Inferior parietal cortex (tissue), 1 donor: Measurements from ENCODE around the gene SH3BGRL3.
"Not testable (repeated sequence)": the region's sequence is repeated elsewhere in the genome, so short reads cannot be mapped to it uniquely, and the experiment has no call there.

ENCODE experiments used
- DNase-seq: peaks from one replicate; pipeline ENCODE4 v3.0.0-alpha.2; 2016; ENCODE audit errors: extremely low spot score

SH3BGRL3 gene

DNA sequence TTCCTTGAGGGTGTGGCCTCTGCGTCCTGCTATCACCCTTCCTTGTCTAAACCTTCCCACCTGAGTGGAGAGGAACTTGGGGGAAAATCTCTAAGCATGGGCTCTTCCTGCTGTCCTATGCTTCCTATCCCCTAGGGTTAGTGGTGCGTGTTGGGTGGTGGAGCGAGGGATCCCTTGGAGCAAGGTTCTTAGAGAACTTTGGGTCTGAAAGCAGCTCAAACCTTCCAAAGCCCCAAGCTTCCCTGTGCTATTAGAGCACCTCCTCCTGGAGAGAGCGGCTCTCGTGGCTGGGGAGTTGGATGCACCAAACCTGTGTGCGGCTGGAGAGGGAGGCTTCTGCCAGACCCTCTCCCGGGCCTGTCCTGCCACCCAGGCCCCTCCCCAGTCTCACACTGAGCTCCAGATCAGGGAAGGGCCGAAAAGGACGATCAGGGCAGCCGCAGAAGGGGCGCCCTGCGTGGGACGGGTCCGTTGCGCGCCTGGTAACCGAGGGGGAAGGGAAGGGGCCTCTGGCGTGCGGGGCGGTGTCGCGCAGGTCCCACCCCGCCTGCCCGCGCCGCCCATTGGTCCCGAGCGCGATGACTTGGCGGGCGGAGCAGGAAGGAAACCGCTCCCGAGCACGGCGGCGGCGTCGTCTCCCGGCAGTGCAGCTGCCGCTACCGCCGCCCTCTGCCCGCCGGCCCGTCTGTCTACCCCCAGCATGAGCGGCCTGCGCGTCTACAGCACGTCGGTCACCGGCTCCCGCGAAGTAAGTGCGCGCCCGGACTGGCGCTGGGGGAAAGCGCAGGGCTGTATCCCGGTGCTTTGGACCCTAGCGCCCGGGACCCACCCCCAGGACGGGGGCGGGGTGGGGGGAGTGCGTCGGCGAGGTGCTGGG is at the start of gene SH3BGRL3:
Gene SH3BGRL3 (plus strand): TSS at position 631 of the 877 bp plus-strand sequence. CDS start 70 bp downstream, at position 701.
- peak; percentile 79 for DNase-seq

GRCh38 chr1:26230682-26231081 is 49.2 kb upstream of the SH3BGRL3 start:
- not testable (repeated sequence) for DNase-seq

DNA sequence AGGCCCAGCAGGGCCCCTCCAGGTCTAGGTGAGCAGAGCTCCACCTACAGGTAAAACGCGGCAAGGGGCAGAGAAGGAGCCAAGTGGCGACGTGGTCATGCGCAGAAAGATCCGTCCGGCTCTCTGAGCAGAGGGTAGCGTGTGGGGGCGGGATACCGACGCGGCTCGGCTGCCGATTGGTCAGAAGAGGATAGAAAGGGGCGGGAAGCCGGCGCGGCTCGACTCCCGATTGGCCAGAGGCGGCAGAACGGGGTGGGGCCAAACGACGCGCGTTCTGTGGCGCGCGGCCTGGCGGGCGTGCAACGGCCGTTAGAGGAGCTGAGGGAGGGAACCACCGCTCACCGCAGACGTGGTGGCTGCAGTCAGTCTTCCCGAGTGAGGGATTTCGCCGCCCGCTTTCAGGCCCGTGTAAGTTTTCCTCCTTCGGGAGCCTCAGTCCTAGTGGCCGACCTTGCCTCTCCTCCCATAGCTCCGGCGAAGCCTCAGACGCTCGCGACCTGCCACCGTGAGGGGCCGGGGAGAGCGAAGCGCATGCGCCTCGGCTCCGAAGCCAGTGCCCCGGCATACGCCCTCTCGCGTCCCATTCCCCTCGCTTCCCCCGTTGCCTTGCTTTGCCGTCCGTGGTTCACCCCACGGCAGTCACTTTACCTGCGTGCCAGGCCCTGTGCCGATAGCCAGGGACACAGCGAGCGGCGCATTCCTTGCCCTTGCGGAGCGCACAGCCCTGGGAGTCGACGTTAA is 45.8 kb upstream of the SH3BGRL3 start, which contains the start of gene CEP85:
Gene CEP85 (plus strand): TSS at position 298 of the 741 bp plus-strand sequence. CDS start 5,584 bp downstream, outside the sequence.
- peak; percentile 98 for DNase-seq

DNA sequence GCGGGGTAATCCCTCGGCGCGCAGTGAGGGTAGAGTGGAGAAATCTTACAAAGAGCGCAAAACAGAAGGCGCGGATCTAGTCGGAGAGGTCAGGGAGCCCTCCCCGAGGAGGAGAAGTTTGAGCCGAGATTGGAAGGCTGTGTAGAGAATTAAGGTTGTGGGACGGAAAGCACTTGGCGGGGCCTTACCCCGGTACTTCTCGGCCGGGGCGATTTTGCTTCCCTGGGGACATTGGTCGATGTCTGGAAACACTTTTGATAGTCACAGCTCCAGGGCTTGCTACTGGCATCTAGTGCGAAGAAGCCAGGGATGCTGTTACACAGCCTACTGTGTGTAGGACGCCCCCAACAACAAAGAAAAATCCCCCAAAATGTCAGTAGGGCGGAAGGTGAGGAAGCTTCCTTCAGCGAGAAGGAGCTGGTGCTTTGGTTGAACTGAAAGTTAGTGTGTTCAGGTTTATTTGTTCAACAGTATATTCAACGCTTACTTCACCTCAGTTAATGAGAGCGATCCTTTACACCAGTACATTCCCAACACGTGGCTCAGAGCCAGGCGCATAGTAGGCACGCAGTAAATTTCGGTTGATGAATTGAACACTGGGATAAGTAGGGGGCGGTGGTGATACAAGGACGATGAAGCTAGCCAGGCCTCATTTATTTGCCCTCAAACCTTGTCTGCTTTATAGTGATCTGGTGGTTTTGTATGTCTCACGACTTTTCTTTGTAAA is 45.1 kb upstream of the SH3BGRL3 start:
- DNase-seq = peak; percentile 27

DNA sequence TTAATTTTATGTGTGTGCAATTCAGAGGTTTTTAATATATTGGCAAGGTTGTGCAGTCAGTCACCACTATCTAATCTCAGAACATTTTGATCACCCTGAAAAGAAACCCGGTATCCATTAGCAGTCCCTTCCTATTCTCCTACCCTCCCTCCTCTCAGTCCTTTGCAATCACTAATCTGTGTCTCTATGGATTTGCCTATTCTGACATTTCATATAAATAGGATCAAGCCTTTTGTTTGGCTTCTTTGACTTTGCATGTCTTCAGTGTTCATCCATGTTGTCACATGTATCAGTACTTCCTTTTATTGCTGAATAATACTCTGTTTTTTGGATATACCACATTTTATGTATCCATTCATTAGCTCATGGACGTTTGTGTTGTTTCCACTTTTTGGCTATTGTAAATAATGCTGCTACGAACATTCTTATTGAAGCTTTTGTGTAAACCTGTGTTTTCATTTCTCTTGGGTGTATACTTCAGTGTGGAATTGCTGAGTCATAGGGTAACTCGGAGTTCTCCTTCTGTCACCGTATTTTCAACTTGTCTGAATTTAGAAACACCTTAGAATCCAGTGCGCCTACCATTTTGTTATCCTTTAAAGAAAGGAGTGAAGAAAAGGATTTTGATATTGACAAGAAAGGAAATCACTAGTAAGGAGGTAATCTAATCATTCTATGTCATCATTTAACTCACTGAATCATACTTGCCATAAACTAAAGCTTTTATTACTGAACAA is 42.5 kb upstream of the SH3BGRL3 start:
- peak; percentile 36 for DNase-seq

DNA sequence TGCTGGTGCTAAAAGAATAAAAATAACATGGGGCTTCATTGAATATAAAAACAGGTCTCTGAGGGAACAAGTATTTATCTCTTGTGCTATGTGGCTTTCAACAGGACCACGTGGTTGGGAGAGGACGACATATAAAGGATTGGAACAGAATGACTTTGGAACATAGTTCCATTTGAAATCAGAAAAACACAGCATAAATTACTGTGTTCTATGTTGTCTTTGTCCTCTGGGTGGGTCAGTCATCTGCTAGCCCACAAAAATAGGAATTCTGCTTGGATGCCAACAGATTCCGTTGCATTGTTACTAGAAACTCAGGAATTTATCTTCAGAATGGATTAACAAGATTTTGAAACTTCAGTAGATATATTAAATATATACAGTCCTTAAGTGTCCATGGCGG is 40.0 kb upstream of the SH3BGRL3 start:
- peak; percentile 68 for DNase-seq

- no peak for DNase-seq
Measured at GRCh38 chr1:26252718-26253117, 27.2 kb upstream of the SH3BGRL3 start.

- DNase-seq = no peak
Measured at GRCh38 chr1:26254404-26254803, 25.5 kb upstream of the SH3BGRL3 start.

- no peak for DNase-seq
Measured at GRCh38 chr1:26257222-26257621, 22.7 kb upstream of the SH3BGRL3 start.

- no peak for DNase-seq
Measured at GRCh38 chr1:26259005-26259404, 20.9 kb upstream of the SH3BGRL3 start.

- DNase-seq = no peak
Measured at GRCh38 chr1:26259578-26259977, 20.3 kb upstream of the SH3BGRL3 start.

DNA sequence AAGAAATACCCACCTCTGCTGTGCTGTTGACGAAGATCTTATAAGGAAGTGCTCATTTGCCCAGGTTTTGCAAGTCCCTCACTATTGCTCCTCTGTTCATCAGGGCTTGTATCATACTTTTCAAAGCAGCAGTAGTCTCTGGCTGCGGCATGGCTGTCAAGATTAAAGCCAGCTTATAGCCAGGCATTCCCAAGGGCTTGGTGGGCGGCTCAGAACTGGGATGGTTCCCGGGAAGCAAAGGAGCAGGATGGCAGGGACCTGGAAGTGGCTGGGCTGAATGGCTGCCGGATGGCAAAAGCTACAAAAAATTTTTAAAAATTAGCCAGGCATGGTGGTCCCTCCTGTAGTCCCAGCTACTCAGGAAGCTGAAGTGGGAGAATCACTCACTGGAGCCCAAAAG is 16.7 kb upstream of the SH3BGRL3 start:
- no peak for DNase-seq

DNA sequence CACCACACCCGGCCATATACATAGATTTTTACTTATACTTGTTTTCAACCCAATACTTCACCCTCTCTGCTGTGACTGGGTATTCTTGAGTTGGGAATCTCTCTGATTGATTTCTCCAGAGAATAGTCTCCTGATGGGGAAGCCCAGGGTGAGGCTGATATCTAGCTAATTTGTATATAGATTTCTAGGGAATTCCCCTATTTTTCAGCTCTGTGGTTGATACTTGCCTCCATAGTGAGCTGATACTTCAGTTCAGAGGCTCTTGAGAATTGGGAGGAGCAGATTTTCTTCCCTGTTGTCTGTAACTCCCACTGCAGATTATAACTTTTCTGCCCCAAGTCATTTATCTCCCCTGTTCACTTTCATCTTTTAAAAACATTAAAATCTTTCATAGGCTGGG is 14.5 kb upstream of the SH3BGRL3 start:
- no peak for DNase-seq

DNA sequence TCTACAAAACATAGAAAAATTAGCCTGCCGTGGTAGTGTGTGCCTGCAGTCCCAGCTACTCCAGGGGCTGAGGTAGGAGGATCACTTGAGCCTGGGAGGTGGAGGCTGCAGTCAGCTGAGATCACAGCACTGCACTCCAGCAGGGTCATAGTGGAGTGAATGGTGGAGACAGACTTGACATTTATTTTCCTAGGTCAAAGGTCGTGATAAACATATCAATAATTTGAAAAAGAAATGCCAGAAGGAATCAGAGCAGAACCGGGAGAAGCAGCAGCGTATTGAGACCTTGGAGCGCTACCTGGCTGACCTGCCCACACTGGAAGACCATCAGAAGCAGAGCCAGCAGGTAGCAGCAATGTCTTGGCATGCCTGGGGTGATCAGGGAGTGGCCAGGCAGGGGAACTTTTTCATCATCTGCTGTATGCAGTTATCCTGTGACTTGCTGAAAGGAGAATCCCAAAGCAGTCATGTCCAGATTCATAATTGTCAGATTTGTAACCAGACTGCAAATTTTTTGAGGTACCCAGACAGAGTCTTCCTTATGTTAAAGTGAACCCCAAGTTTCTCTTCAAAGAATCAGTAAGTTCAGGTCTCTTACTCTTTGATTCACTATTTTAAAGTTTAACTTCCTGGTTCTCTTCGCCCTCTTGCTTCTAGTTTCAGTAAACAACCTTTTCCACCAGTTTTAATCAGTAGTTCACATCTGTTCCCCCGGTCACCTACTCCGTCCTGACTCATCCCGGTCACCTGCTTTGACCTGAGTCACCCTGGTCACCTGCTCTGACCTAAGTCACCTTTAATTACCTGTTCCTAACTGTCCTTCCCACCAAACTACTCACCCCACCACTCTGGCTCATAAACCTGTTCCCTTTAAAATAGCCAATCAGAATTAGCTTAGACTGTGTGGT is 11.3 kb upstream of the SH3BGRL3 start:
- DNase-seq = no peak

GRCh38 chr1:26269198-26269550 is 10.7 kb upstream of the SH3BGRL3 start:
- no peak for DNase-seq

- no peak for DNase-seq
Measured at GRCh38 chr1:26274801-26275425, 5.0 kb upstream of the SH3BGRL3 start.

- peak; percentile 91 for DNase-seq
Measured at GRCh38 chr1:26275580-26276431, 4.1 kb upstream of the SH3BGRL3 start.

DNA sequence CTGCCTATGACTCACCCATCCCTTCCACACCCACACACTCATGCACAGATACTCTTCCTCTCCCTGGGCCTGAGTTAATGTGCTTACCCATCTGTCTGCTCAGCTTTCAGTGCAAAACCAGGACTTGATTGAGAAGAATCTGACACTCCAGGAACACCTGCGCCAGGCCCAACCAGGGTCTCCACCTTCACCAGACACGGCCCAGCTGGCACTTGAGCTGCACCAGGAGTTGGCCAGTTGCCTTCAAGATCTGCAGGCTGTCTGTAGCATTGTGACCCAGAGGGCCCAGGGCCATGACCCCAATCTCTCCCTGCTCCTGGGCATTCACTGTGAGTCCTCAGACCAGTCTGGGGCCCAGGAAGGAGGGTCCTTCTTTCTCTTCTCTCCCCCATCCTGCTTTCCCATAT is 3.5 kb upstream of the SH3BGRL3 start:
- no peak for DNase-seq

DNA sequence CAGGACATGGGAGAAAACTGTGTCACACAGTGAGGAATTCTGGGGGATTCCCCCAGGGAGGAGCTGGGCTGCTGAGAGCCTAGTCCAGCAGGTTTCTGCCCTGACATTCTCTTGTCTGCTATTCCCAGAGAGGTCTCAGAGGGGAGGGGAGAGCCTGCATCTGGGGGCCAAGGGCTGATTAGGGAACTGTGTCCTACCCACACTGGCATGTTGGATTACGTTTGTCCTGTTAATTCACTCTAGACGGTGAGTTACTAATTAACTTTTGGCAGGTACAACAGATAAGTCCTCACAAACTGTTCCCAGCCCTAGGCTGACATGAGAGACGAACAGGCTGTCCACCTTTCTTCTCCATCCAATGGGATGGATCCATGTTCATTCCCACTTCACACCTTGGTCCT is 2.6 kb upstream of the SH3BGRL3 start:
- no peak for DNase-seq
